NCI-H345 treated with DMSO at 0.1 percent for 48 hours (cell line): ENCODE data around the gene ZBTB22.
A peak's percentile ranks its signal among the peaks of the same experiment; 100 is the strongest.
"Not testable (repeated sequence)": the region's sequence is repeated elsewhere in the genome, so short reads cannot be mapped to it uniquely, and the experiment has no call there.

Experiments used
- DNase-seq: peaks from one replicate; lab custom pipeline; 2025; ENCODE audit not compliant: unreplicated experiment; lab: John Stamatoyannopoulos, UW

Gene ZBTB22

DNA sequence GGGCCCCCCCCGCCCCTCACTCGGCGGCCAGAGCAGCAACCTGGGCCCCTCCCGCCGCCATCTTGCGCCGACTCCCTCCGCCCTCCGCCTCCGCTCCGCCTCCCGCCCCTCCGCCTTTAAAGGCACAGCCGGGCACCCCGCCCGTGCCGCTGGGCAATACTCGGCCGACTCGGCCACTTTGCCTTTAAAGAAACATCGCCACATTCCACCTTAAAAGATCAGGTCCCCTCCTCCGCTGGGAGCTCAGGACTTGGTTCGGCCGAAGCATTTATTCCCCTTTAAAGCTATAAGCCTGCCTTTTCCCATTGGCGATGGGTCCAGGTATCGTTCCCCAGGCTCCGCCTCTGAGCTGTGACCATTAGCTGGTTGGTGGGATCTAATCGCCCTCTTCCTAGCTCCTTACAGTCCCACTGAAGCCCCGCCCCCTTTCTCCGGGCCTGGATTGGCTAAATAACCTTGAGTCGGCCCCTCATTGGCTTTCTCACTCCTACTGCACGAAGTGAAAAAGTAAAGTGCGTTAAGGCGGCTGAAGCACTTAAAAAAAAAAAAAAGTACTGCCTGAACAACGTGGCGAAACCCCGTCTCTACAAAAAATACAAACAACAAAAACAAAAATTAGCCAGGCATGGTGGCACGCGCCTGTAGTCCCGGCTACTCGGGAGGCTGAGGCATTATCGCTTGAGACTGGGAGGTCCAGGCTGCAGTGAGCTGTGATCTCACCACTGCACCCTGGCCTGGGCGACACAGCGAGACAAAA is at the start of gene ZBTB22:
ZBTB22 (minus strand) TSS at position 76 of the 757 bp plus-strand sequence. CDS start 828 bp downstream, outside the sequence.
- peak; percentile 89 for DNase-seq

DNA sequence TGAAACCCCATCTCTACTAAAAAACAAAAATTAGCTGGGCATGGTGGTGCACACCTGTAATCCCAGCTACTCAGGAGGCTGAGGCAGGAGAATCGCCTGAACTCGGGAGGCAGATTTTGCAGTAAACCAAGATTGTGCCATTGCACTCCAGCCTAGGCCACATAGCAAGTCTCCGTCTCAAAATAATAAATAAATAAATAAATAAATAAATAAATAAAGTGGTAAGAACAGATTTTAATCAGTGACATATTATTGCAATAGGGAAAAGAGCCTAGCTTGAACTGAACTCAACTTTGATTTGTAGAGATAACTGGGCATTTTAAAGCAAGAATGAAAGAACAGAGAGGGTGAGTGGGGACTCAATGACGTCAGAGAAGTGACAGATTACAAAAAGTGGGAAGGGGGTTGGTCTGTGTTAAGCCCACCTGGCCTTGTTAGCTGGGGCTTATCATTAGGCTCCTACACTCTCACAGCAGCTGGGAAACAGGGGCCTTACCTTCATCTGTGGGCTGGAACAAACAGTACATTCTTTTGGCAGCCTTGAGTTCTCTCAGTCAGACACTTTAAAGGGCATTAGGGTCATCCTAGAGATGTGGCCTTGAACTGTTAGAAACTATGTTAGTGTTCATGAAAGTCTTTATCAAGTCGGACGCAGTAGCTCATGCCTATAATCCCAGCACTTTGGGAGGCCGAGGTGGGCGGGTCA is 49.6 kb upstream of the ZBTB22 start:
- DNase-seq, result no peak

GRCh38 chr6:33365206-33365971 is 47.8 kb upstream of the ZBTB22 start:
- not testable (repeated sequence) for DNase-seq

GRCh38 chr6:33364475-33365205 is 47.1 kb upstream of the ZBTB22 start:
- not testable (repeated sequence) for DNase-seq

GRCh38 chr6:33363486-33363885 is 45.9 kb upstream of the ZBTB22 start:
- not testable (repeated sequence) for DNase-seq

GRCh38 chr6:33359331-33359730 is 41.8 kb upstream of the ZBTB22 start:
- DNase-seq, result no peak

DNA sequence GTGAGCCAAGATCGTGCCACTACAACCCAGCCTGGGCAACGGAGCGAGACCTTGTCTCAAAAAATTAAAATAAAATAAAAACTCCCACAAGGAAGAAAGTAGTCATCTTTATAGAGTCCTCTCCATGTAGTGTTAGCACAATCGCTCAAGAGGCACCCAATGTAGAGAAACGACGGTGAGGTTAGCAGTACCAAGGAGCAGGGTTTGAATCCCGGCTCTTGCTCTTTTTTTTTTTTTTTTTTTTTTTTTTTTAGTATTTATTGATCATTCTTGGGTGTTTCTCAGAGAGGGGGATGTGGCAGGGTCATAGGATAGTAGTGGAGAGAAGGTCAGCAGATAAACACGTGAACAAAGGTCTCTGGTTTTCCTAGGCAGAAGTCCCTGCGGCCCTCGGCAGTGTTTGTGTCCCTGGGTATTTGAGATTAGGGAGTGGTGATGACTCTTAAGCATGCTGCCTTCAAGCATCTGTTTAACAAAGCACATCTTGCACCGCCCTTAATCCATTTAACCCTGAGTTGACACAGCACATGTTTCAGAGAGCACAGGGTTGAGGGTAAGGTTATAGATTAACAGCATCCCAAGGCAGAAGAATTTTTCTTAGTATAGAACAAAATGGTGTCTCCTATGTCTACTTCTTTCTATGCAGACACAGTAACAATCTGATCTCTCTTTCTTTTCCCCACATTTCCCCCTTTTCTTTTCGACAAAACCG is 39.8 kb upstream of the ZBTB22 start:
- not testable (repeated sequence) for DNase-seq

- no peak for DNase-seq
Observed at GRCh38 chr6:33356295-33356694, 38.8 kb upstream of the ZBTB22 start.

GRCh38 chr6:33355860-33356259 is 38.3 kb upstream of the ZBTB22 start:
- DNase-seq, result not testable (repeated sequence)

DNA sequence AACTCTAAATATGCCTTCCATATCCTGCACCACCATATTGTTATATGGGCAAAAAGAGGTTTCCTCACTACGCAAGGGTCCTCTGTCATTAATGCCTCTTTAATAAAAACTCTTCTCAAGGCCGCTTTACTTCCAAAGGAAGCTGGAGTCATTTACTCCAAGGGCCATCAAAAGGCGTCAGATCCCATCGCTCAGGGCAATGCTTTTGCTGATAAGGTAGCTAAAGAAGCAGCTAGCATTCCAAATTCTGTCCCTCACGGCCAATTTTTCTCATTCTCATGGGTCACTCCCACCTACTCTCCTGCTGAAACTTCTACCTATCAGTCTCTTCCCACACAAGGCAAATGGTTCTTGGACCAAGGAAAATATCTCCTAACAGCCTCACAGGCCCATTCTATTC is 30.3 kb upstream of the ZBTB22 start:
- DNase-seq, result no peak

DNA sequence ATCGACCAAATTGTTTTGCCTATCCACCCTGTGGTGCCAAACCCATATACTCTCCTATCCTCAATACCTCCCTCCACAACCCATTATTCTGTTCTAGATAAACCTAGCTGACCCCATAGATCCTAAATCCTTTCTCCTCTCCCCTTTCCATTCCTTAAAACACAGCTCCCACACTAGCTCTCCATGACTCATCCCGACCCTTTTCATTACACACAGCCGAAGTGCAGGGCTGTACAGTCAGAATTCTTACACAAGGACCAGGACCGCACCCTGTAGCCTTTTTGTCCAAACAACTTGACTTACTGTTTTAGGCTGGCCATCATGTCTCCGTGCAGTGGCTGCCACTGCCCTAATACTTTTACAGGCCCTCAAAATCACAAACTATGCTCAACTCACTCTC is 29.4 kb upstream of the ZBTB22 start:
- not testable (repeated sequence) for DNase-seq

GRCh38 chr6:33344701-33345697 is 27.5 kb upstream of the ZBTB22 start:
- peak; percentile 26 for DNase-seq

DNA sequence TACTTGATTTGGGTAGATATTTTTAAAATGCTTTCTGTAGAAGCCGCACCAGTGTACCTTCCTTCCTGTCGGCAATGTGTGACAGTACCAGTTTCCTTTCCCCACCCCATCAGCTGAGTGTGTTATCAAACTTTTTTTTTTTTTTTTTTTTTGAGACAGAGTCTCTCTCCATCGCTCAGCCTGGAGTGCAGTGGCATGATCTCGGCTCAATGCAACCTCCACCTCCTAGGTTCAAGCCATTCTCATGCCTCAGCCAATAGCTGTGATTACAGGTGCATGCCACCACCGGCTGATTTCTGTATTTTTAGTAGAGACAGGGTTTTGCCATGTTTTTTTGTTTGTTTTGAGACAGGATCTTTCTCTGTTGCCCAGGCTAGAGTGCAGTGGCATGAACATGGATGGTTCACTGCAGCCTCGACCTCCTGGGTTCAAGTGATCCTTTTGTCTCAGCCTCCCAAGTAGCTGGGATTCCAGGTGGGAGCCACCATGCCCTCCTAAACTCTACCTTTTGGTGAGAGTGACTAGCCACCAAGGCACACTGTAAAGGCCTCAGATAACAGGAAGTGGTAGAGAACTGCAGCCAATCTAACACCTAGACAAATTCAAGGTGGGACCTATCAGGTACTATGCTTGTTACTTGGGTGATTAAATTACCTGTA is 26.5 kb upstream of the ZBTB22 start:
- no peak for DNase-seq

DNA sequence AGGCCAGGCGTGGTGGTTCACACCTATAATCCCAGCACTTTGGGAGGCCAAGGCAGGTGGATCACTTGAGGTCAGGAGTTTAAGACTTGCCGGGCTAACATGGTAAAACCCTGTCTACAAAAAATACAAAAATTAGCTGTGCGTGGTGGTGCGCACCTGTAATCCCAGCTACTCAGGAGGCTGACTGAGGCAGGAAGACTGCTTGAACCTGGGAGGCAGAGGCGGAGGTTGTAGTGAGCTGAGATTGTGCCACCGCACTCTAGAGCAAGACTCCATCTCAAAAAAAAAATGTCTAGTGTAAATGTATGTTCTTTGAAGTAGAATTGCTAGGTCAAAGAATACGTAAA is 26.0 kb upstream of the ZBTB22 start:
- not testable (repeated sequence) for DNase-seq

DNA sequence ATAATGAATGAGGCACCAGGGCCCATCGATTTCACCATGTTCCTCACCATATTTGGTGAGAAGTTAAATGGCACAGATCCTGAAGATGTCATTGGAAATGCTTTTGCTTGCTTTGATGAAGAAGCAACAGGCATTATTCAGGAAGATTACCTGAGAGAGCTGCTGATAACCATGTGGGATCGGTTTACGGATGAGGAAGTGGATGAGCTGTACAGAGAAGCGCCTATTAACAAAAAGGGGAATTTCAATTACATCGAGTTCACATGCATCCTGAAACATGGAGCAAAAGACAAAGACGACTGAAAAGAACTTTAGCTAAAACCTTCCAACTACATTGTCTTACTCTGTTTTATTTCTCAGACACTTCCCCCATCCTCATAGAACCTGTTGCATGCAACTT is 21.6 kb upstream of the ZBTB22 start:
- DNase-seq, result no peak

- no peak for DNase-seq
Observed at GRCh38 chr6:33336495-33336894, 19.0 kb upstream of the ZBTB22 start.

DNA sequence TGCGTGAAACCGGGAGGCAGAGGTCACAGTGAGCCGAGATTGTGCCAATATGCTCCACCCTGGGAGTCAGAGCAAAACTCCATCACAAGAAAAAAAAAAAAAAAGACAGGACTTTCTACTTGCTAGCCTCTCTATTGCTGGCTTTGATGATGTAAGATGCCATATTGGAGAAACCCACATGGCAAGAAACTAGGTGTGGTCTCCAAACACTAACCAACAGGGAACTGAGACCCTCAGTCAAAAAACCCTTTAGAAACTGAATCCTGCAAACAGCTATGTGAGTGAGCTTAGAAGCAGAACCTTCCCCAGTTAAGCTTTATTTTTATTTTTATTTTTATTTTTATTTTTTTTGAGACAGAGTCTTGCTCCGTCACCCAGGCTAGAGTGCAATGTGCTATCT is 18.4 kb upstream of the ZBTB22 start:
- DNase-seq, result no peak

DNA sequence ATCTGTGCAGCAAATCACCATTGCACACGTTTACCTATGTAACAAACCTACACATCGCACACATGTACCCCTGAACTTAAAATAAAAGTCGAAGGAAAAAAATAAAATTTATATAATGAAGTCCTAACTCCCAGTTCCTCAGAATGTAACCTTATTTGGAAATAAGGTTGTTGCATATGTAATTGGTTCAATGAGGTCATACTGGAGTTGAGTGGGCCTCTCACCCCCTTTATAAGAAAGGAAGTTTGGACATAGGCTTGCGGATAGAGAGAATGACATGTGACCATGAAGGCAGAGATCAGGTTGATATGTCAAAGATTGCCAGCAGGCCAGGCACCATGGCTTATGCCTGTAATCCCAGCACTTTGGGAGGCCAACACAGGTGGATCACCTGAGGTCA is 16.1 kb upstream of the ZBTB22 start:
- no peak for DNase-seq

GRCh38 chr6:33330736-33331135 is 13.2 kb upstream of the ZBTB22 start:
- no peak for DNase-seq
